Measurements from ENCODE around the gene SKI. TPM values are rescaled to one million over a fixed set of nuclear protein-coding genes. Genes with fewer than 3 reads are reported as not detected.

The SKI gene
- total and polyA plus RNA-seq, 4 donors, result 17.1 to 90.7 (median 40.7) TPM

DNA sequence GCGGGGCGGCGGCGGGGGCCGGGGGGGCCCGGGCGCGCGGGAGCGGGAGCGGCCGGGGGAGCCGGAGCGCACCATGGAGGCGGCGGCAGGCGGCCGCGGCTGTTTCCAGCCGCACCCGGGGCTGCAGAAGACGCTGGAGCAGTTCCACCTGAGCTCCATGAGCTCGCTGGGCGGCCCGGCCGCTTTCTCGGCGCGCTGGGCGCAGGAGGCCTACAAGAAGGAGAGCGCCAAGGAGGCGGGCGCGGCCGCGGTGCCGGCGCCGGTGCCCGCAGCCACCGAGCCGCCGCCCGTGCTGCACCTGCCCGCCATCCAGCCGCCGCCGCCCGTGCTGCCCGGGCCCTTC, 546 bp downstream of the SKI start:
- Histone ChIP-seq H3K4me1 (ENCODE audit: control insufficient read depth in 5 of 5, insufficient read depth in 5 of 5, low read length in 5 of 5) (peaks cover 8 to 43% (median 15%) of the 10 kb centered on the region in 5 donors), H3K4me3 (peak overlapping the region; percentile 80), H3K27me3 (ENCODE audit: control insufficient read depth in 3 of 3, insufficient read depth in 3 of 3, low read length in 2 of 3) (no peaks in the 10 kb centered on the region), H3K9me3 (ENCODE audit: control insufficient read depth in 4 of 4, insufficient read depth in 3 of 4, low read length in 3 of 4) (peaks cover 0 to 5% (median 0%) of the 10 kb centered on the region in 4 donors), H3K36me3 (ENCODE audit: control insufficient read depth in 4 of 4, insufficient read depth in 4 of 4, low read length in 4 of 4) (peaks cover 0 to 15% (median 0%) of the 10 kb centered on the region in 4 donors), H3K27ac (ENCODE audit: low read depth in 1 of 2, low read length in 1 of 2) (peak overlapping the region; percentile 66 to 93), H3K9ac (ENCODE audit: insufficient read depth in 1 of 2, low read length in 2 of 2) (no peak overlapping the region)
- no peak for DNase-seq
- TF ChIP-seq, protein P1, sequence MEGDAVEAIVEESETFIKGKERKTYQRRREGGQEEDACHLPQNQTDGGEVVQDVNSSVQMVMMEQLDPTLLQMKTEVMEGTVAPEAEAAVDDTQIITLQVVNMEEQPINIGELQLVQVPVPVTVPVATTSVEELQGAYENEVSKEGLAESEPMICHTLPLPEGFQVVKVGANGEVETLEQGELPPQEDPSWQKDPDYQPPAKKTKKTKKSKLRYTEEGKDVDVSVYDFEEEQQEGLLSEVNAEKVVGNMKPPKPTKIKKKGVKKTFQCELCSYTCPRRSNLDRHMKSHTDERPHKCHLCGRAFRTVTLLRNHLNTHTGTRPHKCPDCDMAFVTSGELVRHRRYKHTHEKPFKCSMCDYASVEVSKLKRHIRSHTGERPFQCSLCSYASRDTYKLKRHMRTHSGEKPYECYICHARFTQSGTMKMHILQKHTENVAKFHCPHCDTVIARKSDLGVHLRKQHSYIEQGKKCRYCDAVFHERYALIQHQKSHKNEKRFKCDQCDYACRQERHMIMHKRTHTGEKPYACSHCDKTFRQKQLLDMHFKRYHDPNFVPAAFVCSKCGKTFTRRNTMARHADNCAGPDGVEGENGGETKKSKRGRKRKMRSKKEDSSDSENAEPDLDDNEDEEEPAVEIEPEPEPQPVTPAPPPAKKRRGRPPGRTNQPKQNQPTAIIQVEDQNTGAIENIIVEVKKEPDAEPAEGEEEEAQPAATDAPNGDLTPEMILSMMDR (IDR thresholded peaks at IDR 0.05; ENCODE audit: control extremely low read depth, extremely low read depth), result no peak
- ATAC-seq (ENCODE audit: insufficient read depth, low FRiP score), result no peak
- WGBS, 2 donors, result 0 to 1% methylated on average over 14 to 50 of the region's 50 CpGs

DNA sequence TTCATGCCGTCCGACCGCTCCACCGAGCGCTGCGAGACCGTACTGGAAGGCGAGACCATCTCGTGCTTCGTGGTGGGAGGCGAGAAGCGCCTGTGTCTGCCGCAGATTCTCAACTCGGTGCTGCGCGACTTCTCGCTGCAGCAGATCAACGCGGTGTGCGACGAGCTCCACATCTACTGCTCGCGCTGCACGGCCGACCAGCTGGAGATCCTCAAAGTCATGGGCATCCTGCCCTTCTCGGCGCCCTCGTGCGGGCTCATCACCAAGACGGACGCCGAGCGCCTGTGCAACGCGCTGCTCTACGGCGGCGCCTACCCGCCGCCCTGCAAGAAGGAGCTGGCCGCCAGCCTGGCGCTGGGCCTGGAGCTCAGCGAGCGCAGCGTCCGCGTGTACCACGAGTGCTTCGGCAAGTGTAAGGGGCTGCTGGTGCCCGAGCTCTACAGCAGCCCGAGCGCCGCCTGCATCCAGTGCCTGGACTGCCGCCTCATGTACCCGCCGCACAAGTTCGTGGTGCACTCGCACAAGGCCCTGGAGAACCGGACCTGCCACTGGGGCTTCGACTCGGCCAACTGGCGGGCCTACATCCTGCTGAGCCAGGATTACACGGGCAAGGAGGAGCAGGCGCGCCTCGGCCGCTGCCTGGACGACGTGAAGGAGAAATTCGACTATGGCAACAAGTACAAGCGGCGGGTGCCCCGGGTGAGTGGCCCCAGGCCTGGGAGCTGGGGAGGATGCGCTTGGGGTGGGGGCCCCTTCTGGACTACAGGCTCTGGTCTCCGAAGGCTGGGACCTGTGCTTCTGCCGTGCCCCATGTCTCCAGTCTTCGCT, 1.1 kb downstream of the SKI start:
- Histone ChIP-seq H3K9me3 (ENCODE audit: control insufficient read depth in 4 of 4, insufficient read depth in 3 of 4, low read length in 3 of 4) (peaks cover 0 to 5% (median 0%) of the 10 kb centered on the region in 4 donors), H3K27ac (ENCODE audit: low read depth in 1 of 2, low read length in 1 of 2) (peak overlapping the region; percentile 66 to 93), H3K9ac (ENCODE audit: insufficient read depth in 1 of 2, low read length in 2 of 2) (peak overlapping the region; percentile 26 to 39), H3K4me3 (peak overlapping the region; percentile 80), H3K27me3 (ENCODE audit: control insufficient read depth in 3 of 3, insufficient read depth in 3 of 3, low read length in 2 of 3) (no peaks in the 10 kb centered on the region), H3K36me3 (ENCODE audit: control insufficient read depth in 4 of 4, insufficient read depth in 4 of 4, low read length in 4 of 4) (peaks cover 0 to 15% (median 0%) of the 10 kb centered on the region in 4 donors), H3K4me1 (ENCODE audit: control insufficient read depth in 5 of 5, insufficient read depth in 5 of 5, low read length in 5 of 5) (peaks cover 11 to 49% (median 17%) of the 10 kb centered on the region in 5 donors)
- TF ChIP-seq, protein P1 (IDR thresholded peaks at IDR 0.05; ENCODE audit: control extremely low read depth, extremely low read depth), result no peak
- DNase-seq, result peak; percentile 91 to 95 (median 92)
- ATAC-seq (ENCODE audit: insufficient read depth, low FRiP score), result no peak
- WGBS, 2 donors, result 4 to 9% methylated on average over 76 to 77 of the region's 77 CpGs

DNA sequence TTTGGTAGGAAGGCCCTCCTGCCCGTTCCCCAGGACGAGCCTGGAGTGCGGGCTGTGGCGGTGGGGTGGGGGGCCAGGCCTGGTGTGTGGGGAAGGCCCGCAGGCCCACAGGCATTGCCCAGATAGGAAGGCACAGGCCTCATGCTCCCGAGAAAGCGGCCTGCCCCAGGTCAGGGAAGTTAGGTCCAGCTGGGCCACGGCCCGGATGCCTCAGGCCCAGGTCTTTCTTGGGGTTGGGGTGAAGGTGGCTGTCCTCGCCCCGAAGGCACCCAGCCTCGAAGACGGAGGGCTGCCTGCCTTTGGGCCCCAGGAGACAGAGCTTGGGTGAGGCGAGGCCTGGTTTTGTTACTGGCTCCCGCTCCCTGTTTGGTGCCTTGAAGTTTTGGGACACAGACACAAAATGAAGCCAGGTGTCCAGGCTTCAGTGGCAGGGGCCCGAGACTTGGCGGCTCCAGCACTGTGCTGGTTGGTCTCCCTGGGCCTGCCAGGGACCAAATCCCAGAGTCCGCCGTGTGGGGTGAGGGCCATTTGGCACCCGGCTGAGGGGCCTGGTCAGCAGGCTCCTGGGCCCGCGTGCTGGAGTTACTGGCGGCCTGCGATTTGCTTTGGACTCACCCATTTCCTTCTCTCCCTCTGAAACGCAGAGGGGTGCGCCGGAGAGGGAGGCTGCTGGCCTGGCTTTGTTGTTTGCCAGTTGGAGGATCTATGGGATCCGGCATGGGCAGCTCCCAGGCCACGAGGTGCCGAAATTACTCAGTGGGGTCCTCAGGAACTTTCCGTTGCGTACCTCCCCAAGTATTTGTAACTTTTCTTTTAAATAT, 2.0 kb downstream of the SKI start:
- Histone ChIP-seq H3K27ac (ENCODE audit: low read depth in 1 of 2, low read length in 1 of 2) (peak overlapping the region; percentile 66 to 93), H3K9ac (ENCODE audit: insufficient read depth in 1 of 2, low read length in 2 of 2) (peak overlapping the region; percentile 26 to 39), H3K4me1 (ENCODE audit: control insufficient read depth in 5 of 5, insufficient read depth in 5 of 5, low read length in 5 of 5) (peaks cover 11 to 58% (median 23%) of the 10 kb centered on the region in 5 donors), H3K27me3 (ENCODE audit: control insufficient read depth in 3 of 3, insufficient read depth in 3 of 3, low read length in 2 of 3) (no peaks in the 10 kb centered on the region), H3K4me3 (peak overlapping the region; percentile 80), H3K36me3 (ENCODE audit: control insufficient read depth in 4 of 4, insufficient read depth in 4 of 4, low read length in 4 of 4) (peaks cover 0 to 15% (median 0%) of the 10 kb centered on the region in 4 donors), H3K9me3 (ENCODE audit: control insufficient read depth in 4 of 4, insufficient read depth in 3 of 4, low read length in 3 of 4) (peaks cover 0 to 5% (median 0%) of the 10 kb centered on the region in 4 donors)
- ATAC-seq (ENCODE audit: insufficient read depth, low FRiP score) (no peak), DNase-seq (no peak)
- WGBS, 2 donors, result 23 to 49% methylated on average over 32 of the region's 32 CpGs
- TF ChIP-seq, protein P1 (IDR thresholded peaks at IDR 0.05; ENCODE audit: control extremely low read depth, extremely low read depth), result no peak
